GM21619 (cell line): ENCODE results near the gene CLDN16.
A peak's percentile ranks its signal among the peaks of the same experiment; 100 is the strongest.

ENCODE experiments used
- ATAC-seq: cut with Tn5 transposase; IDR thresholded peaks from one replicate; pipeline ENCODE4 v1.9.1; 2021; ENCODE audit not compliant: unreplicated experiment

CLDN16 gene, protein sequence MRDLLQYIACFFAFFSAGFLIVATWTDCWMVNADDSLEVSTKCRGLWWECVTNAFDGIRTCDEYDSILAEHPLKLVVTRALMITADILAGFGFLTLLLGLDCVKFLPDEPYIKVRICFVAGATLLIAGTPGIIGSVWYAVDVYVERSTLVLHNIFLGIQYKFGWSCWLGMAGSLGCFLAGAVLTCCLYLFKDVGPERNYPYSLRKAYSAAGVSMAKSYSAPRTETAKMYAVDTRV

DNA sequence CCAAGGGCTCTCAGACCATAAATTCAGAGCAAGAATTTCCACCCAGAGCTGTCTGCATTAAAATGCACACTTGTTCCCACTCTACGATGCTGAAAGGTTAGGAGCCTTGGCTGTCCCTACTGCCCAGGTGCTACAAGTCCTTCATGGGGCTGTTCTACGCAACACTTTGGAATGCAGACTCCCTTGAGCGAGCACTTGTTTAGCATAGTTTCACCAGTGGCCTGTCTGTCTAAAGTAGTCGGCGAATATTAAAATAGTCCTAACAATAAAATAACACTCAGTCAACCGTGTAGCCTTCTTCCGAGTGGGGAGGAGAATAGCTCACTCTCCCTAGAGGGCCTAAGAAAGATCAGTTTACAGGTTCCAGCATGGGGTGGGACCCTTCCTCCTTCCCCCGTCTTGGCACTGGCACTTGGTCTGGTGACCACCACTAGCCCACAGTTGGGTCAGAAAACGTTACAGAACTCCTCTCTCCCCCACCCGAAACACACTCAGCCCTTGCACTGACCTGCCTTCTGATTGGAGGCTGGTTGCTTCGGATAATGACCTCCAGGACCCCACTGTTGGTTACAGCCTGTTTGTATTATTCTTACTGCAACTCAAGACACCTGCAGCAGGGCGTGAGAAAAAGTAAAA lies at the start of gene CLDN16:
Gene CLDN16 (plus strand): TSS at position 586 of the 636 bp plus-strand sequence. CDS start 167 bp downstream, outside the sequence.
- ATAC-seq, result no peak

- peak; percentile 11 for ATAC-seq
Measured at GRCh38 chr3:190338717-190339116, 49.2 kb upstream of the CLDN16 start.

GRCh38 chr3:190339130-190339529 lies 48.8 kb upstream of the CLDN16 start:
- ATAC-seq, result peak; percentile 86

- ATAC-seq, result no peak
Measured at GRCh38 chr3:190340071-190340470, 47.9 kb upstream of the CLDN16 start.

- ATAC-seq, result no peak
Measured at GRCh38 chr3:190345027-190345821, 42.7 kb upstream of the CLDN16 start.

- ATAC-seq, result no peak
Measured at GRCh38 chr3:190345878-190346277, 42.1 kb upstream of the CLDN16 start.

- no peak for ATAC-seq
Measured at GRCh38 chr3:190346541-190346940, 41.4 kb upstream of the CLDN16 start.

DNA sequence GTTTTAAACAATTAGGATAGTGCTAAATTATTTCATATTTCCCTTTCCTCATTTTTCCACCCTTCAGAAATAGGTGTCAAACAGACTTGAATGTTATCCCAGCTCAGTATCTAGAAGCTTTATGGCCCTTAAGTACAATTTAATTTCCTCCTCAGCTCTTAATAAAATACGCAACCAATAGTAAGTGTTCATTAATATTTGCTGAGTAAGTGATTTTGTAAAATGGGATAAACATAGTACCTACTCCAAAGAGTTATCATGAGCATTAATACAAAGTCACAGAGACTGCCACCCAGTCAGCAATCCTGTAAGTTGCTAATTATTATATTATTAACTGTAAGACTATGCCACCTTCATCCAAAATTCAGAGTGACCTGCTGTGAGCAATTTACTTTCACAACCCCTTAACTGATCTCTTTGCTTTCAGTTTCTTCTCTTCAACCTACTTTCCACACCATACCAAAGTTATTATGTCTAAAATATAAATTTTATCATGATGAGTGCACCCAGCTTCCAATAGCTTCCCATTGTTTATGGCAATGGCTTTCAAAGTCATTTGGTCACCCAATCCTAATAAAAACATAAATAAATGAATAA lies 35.0 kb upstream of the CLDN16 start:
- no peak for ATAC-seq

GRCh38 chr3:190356246-190356645 lies 31.7 kb upstream of the CLDN16 start:
- ATAC-seq, result no peak

GRCh38 chr3:190357468-190357867 lies 30.5 kb upstream of the CLDN16 start:
- ATAC-seq, result no peak

- ATAC-seq, result no peak
Measured at GRCh38 chr3:190359813-190360212, 28.1 kb upstream of the CLDN16 start.

DNA sequence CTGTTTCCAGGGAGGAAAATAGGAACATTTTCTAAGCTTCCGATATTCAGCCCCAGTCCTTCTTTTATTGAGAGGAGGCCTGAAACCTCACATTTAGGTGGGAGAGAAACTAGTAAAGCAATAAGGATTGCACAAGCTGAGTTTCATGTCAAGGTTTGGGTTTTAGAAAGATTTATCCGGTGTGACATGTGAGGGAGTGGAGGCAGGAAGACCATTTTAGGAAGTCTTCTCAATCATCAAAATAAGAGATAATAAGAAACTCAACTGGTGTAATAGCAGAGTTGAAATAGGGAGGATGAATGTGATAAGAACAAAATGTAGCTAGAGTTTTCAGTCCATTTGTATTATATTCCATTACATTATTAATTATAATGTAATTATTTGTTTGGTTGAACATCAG lies 27.7 kb upstream of the CLDN16 start:
- ATAC-seq, result no peak

DNA sequence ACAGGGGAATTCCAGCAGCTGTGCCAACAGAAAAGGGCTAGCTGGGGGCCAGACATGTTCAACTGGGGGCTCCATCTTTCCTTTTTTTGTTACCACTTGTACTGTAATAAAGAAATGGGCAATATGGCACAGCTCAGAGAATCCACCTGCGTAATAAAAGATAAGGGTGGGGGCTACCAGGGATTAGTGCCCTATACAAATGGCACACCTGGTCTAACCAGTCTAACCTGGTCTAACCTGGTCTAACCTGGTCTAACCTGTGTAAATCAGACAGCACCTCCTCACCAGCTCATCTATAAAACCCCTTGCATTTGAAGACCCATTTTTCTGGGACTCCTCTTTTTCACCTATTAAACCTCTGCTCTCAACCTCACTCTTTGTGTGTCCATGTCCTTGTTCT lies 26.2 kb upstream of the CLDN16 start:
- no peak for ATAC-seq

DNA sequence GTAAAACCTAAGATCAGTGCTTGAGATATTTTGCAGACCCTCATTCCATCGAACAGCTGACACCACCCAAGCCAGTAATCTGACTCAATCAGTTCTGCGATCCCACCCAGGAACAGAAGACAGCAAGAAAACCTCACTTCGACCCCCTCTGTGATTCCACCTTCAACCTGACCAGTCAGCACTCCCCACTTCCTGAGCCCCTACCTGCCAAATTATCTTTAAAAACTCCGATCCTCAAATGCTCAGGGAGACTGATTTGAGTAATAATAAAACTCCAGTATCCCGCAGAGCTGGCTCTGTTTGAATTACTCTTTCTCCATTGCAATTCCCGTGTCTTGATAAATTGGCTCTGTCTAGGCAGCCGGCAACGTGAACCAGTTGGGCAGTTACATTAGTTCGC lies 25.7 kb upstream of the CLDN16 start:
- ATAC-seq, result no peak

- no peak for ATAC-seq
Measured at GRCh38 chr3:190366133-190366532, 21.8 kb upstream of the CLDN16 start.

GRCh38 chr3:190368881-190369280 lies 19.1 kb upstream of the CLDN16 start:
- ATAC-seq, result no peak

GRCh38 chr3:190369668-190370295 lies 18.2 kb upstream of the CLDN16 start:
- ATAC-seq, result no peak

DNA sequence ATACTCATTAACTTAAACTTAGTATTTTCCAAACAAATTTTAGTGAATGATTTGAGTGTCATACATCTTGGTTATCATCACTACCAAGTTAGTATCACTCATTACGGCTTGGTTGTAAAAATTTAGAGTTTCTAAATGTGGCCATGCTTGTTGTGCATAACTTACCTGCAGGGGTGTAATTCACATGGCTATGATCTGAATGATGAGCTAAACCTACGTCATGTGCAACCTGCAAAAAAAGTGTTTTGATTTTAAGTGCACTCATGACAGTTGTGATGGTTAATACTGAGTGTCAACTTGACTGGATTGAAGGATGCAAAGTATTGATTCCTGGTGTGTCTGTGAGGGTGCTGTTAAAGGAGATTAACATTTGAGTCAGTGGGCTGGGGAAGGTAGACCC lies 17.6 kb upstream of the CLDN16 start:
- no peak for ATAC-seq

GRCh38 chr3:190371152-190371551 lies 16.8 kb upstream of the CLDN16 start:
- no peak for ATAC-seq

DNA sequence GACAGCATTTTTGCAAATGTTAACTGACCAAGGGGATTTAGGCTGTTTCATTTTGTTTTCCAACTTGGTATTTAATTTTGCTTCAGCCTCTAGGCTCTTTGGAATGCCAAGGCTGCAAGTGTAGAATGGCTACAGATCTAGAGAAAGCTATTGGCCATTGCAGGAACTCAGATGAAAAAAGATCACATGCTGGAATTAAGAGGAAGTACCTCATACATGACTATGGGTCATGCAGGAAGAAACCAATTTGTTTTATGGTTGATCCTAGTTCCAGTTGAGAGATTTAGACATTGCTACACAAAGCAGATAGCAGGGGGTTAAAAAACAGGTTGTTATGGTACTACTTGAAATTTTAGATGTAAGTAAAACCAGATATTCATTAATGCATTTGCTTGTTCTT lies 12.7 kb upstream of the CLDN16 start:
- no peak for ATAC-seq

DNA sequence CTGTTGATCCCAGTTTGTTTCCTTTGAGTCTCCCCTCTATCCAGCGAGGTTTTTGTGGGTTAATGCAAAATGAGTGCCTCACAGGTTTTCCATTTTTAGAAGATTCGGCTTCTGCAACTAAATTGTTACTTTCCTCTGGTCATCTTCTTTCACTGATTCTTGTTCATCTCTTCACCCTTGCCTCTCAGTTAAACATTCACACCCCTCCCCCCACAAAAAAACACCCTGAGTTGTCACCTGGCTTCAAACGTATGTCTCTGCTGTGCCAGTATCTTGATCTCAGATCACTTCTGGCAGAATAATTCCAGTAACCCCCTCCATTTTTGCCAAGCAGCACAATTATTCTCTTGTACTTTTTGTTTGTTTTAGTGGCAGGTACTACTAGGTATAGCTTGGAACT lies 12.3 kb upstream of the CLDN16 start:
- ATAC-seq, result no peak
